IPS-18c (cell line): ENCODE measurements around the gene AIRE.
"Not testable (repeated sequence)": the region's sequence is repeated elsewhere in the genome, so short reads cannot be mapped to it uniquely, and the experiment has no call there.

Experiments
- H3K4me3 ChIP-seq: 2 replicates; pipeline ENCODE4 v1.7.0; 2013; ENCODE audit warnings: low read depth, mild to moderate bottlenecking, low read length, moderate library complexity; ENCODE audit not compliant: insufficient read depth
- H3K9me3 ChIP-seq: one replicate; pipeline ENCODE4 v1.6.1; 2013; ENCODE audit warnings: mild to moderate bottlenecking, low read length, moderate library complexity; ENCODE audit not compliant: control insufficient read depth, insufficient read depth

AIRE gene

GRCh38 chr21:44262338-44263056 is 23.2 kb upstream of the AIRE start:
- Histone ChIP-seq H3K9me3 (no peaks in the 10 kb centered on the region), H3K4me3 (no peak overlapping the region)

DNA sequence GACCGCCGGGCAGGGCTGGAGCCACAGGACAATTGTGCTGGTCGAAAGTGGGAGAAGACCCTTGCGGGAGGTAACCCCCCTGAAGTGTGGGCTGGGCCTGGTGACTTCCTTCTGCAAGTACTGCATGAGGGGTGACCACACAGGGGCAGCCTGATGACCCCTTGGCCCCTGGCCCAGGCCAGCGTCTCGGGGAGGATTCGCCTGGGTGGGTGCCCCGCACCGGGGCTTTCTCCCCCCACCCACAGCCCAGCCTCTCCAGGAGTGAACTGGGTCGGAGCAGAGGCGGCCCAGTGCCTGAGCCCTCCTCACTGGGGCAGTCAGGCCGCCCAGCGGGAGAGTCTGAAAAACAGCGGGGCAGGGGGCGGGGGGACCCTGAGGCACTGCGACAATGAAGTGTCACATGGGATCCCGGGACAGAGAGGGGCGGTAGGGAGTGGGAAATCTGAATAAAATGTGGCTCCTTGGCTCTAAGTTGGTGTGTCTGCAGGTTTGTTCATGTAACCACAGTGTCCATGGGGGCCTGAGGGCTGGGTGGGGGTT is 22.4 kb upstream of the AIRE start:
- Histone ChIP-seq H3K9me3 (no peaks in the 10 kb centered on the region), H3K4me3 (no peak overlapping the region)

GRCh38 chr21:44263768-44264167 is 21.9 kb upstream of the AIRE start:
- Histone ChIP-seq H3K4me3 (no peak overlapping the region), H3K9me3 (no peaks in the 10 kb centered on the region)

- Histone ChIP-seq H3K9me3 (no peaks in the 10 kb centered on the region), H3K4me3 (no peak overlapping the region)
Measured at GRCh38 chr21:44265734-44266270, 19.9 kb upstream of the AIRE start.

GRCh38 chr21:44267655-44268142 is 18.0 kb upstream of the AIRE start:
- no peak overlapping the region for H3K4me3 ChIP-seq
- H3K9me3 ChIP-seq: no peaks in the 10 kb centered on the region

GRCh38 chr21:44269090-44269489 is 16.6 kb upstream of the AIRE start:
- H3K9me3 ChIP-seq: no peaks in the 10 kb centered on the region

GRCh38 chr21:44271558-44272283 is 14.0 kb upstream of the AIRE start:
- H3K4me3 ChIP-seq: no peak overlapping the region
- H3K9me3 ChIP-seq: no peaks in the 10 kb centered on the region

More at GRCh38 chr21:44269090-44269489, 16.6 kb upstream of the AIRE start:
- no peak overlapping the region for H3K4me3 ChIP-seq

GRCh38 chr21:44272284-44272858 is 13.3 kb upstream of the AIRE start:
- Histone ChIP-seq H3K4me3 (no peak overlapping the region), H3K9me3 (no peaks in the 10 kb centered on the region)

GRCh38 chr21:44273046-44273445 is 12.6 kb upstream of the AIRE start:
- Histone ChIP-seq H3K9me3 (no peaks in the 10 kb centered on the region), H3K4me3 (no peak overlapping the region)

GRCh38 chr21:44275041-44275440 is 10.6 kb upstream of the AIRE start:
- no peaks in the 10 kb centered on the region for H3K9me3 ChIP-seq
- no peak overlapping the region for H3K4me3 ChIP-seq

DNA sequence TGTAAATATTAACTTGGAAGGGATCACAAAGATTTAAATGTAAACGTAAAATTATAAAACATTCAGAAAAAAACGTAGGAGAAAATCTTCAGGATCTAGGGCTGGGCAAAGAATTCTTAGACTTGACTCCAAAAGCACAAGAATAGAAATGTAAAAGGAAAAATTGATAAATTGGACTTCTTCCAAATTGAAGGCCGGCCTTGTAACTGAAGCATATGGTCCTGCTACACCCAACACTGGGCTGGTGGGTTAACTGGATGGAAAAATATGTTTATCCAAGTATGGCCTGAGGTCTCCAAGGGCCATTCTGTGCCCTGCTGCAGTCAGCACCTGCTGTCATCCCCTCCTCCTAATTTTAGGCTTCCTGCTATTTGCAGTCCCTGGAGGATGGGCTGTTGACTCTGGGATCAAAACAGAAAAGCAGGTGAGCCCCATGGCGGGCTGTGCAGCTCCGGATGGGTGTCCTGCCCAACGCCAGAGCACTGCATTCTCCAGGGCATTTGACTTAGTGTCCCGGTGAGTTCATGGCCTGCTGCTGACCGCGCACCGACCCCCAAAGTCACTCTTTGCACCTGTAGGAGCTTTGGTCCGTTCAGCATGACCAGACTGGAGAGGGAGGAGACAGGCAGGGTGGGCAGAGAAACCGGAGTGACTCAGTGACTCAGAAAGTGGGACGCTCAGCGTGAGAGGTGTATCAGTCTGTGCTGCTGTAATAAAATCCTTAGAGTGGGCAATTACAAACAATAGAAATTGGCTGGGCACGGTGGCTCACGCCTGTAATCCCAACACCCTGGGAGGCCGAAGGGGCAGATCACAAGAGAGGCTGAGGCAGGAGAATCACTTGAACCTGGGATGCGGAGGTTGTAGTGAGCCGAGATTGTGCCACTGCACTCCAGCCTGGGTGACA is 6.1 kb upstream of the AIRE start:
- Histone ChIP-seq H3K4me3 (no peak overlapping the region), H3K9me3 (no peaks in the 10 kb centered on the region)

GRCh38 chr21:44281801-44282200 is 3.9 kb upstream of the AIRE start:
- Histone ChIP-seq H3K4me3 (no peak overlapping the region), H3K9me3 (no peaks in the 10 kb centered on the region)

DNA sequence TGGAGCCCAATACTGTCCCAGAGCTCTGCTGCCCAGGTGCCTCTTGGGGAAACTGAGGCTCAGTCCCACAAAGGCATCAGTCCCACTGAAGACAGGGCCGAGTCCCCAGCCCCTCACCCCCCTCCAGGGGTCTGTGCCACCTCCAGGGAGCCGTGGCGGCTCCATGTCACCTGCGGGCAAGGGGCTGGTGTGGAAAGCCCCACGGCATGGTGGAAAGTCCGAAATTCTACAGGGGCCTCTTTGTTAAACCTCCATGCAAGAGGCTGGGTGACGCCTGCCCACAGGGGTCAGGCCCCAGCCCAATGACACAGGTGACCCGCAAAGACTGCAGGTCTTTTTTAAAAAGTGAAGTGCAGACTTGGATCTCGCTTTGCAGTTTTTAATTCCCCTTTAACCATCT is 3.3 kb upstream of the AIRE start:
- peak overlapping the region; percentile 9; the same call in 1 of the 2 replicates for H3K4me3 ChIP-seq
- H3K9me3 ChIP-seq: no peaks in the 10 kb centered on the region

- H3K4me3 ChIP-seq: not testable (repeated sequence)
Measured at GRCh38 chr21:44283211-44283785, 2.4 kb upstream of the AIRE start.

DNA sequence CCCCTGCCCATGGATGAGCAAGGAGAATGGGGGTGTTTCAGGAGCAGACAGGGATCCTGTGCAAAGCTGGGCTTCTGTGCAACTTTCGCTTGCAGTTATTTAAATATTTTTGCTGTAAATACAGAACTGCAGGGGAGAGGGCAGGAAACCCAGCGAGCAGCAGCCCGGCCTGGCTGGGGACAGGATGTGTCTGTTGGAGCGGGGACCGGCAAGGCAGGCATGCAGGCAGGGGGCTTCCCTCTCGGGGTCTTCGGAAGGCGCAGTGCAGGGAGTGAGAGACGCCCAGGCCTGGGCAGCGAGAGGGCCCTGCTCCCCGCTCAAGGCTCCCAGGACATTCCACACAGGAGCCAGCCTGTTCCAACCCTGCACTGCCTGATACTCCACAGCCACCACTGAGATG is 1.7 kb upstream of the AIRE start:
- no peaks in the 10 kb centered on the region for H3K9me3 ChIP-seq

More at GRCh38 chr21:44283211-44283785, 2.4 kb upstream of the AIRE start:
- H3K9me3 ChIP-seq: not testable (repeated sequence)

GRCh38 chr21:44286086-44286715 is 525 bp downstream of the AIRE start:
- Histone ChIP-seq H3K9me3 (no peaks in the 10 kb centered on the region), H3K4me3 (no peak overlapping the region)

More for the DNA sequence above, 1.7 kb upstream of the AIRE start:
- H3K4me3 ChIP-seq: no peak overlapping the region
